Esophagus squamous epithelium (tissue), 5 donors: ENCODE results near the gene IGFBP3. TPM values are rescaled to one million over a fixed set of nuclear protein-coding genes. Genes with fewer than 3 reads are reported as not detected.

Source experiments
- DNase-seq: peaks from one replicate; lab custom pipeline; 2025; lab: John Stamatoyannopoulos, UW
- H3K27ac ChIP-seq, 4 donors: fragments of 200-600 bp; sonication (generic); one replicate each; pipeline ENCODE4 v1.5.1; 2016 to 2019; ENCODE audit warnings: mild to moderate bottlenecking in 1 of 4
- H3K27me3 ChIP-seq, 4 donors: fragments of 200-600 bp; sonication (generic); 1 replicate in 3 of 4; 2 replicates in 1 of 4; pipeline versions ENCODE4 v1.5.1 to v1.6.0; 2017 to 2021; ENCODE audit warnings: antibody characterized with exemption in 1 of 4
- H3K36me3 ChIP-seq, 3 donors: fragments of 200-600 bp; sonication (generic); one replicate each; pipeline ENCODE4 v1.5.1; 2016 to 2019
- H3K4me1 ChIP-seq, 3 donors: fragments of 200-600 bp; sonication (generic); one replicate each; pipeline ENCODE4 v1.5.1; 2017 to 2019
- H3K4me3 ChIP-seq, 4 donors: fragments of 200-600 bp; sonication (generic); 1 replicate in 3 of 4; 2 replicates in 1 of 4; pipeline ENCODE4 v1.5.1; 2016 to 2019; ENCODE audit warnings: mild to moderate bottlenecking in 2 of 4, moderate library complexity in 1 of 4
- H3K9me3 ChIP-seq, 3 donors: fragments of 200-600 bp; sonication (generic); one replicate each; pipeline ENCODE4 v1.5.1; 2016 to 2019
- POLR2A ChIP-seq, 4 donors: fragments of 450-650 bp; IDR thresholded peaks; one replicate each; pipeline ENCODE4 v1.6.1; 2017; ENCODE audit warnings: antibody characterized with exemption in 4 of 4, mild to moderate bottlenecking in 4 of 4, moderate library complexity in 3 of 4
- WGBS, 2 donors: methylation state at CpG; one replicate each; pipeline ENCODE4 v1.1.5; 2018; 5-methylcytosine and 5-hydroxymethylcytosine counted together
- intact Hi-C: fragments of 100-400 bp; cut with DNase I; formaldehyde crosslinking; loops from one replicate; pipeline ENCODE4 v1.15.0; 2022
- total RNA-seq, 4 donors: library from RNA; depleted of rRNA; stranded (reverse); fragments of >200 nt; gene quantifications; one replicate each; pipeline ENCODE4 v1.1.0, GENCODE V29; 2016
- TF ChIP-seq, protein P1 (sequence below), 6 experiments: fragments of 450-650 bp in 4 of 6; fragments of 200-600 bp in 2 of 6; sonication (generic) in 2 of 6; IDR thresholded peaks; one replicate each; pipeline ENCODE4 v1.5.1; 2016 to 2019; ENCODE audit warnings: antibody characterized with exemption in 6 of 6, mild to moderate bottlenecking in 4 of 6, moderate library complexity in 4 of 6
- donor health status: DM: yes; HTN: yes; CAD: no.

Gene IGFBP3, protein sequence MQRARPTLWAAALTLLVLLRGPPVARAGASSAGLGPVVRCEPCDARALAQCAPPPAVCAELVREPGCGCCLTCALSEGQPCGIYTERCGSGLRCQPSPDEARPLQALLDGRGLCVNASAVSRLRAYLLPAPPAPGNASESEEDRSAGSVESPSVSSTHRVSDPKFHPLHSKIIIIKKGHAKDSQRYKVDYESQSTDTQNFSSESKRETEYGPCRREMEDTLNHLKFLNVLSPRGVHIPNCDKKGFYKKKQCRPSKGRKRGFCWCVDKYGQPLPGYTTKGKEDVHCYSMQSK
- total RNA-seq: 10 to 100 TPM; 11.8 to 68.4 (median 47.9) TPM

DNA sequence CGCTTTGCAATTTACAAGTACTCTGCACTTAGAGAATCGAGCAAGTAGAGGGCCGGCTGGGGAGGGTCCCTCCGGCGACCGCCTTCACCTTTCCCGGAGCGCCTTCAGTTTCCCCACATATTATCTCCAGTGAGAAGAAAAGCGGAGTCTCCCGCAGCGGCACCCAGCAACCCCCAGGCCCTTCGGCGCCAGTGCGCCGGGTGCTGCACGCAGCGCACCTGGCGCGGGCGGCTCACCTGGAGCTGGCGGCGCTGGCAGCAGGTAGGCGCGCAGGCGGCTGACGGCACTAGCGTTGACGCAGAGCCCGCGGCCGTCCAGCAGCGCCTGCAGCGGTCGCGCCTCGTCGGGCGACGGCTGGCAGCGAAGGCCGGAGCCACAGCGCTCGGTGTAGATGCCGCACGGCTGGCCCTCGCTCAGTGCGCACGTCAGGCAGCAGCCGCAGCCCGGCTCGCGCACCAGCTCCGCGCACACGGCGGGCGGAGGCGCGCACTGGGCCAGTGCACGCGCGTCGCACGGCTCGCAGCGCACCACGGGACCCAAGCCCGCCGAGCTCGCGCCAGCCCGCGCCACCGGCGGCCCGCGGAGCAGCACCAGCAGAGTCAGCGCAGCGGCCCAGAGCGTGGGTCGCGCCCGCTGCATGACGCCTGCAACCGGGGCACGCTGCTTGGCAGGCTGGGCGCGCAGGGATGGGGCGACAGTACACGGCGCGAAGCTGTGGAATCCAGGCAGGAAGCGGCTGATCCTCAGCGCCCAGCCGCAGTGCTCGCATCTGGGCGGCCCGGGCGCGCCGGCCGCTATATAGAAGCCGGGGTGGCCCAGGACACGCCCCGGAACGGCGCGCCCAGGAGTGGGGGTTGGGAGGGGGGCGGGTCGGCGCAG is at the start of gene IGFBP3:
Gene IGFBP3, minus strand, starts transcription at position 771 of the 879 bp plus-strand sequence. Its CDS starts 132 bp downstream, at position 639.
- Histone ChIP-seq H3K36me3 (no peaks in the 10 kb centered on the region), H3K27ac (peak within 1 kb of the TSS; percentile 16 to 56 (median 42)), H3K4me3 (peak within 1 kb of the TSS; percentile 31 to 71 (median 46)), H3K27me3 (peaks cover 0 to 87% (median 12%) of the 10 kb centered on the region in 4 donors), H3K4me1 (peaks cover 22 to 58% (median 27%) of the 10 kb centered on the region in 3 donors), H3K9me3 (no peaks in the 10 kb centered on the region)
- intact Hi-C loops: loop anchor here (5.0 kb wide), 1 partner anchor 1167 kb away; no protein-coding TSS in a partner anchor
- 1 to 7% methylated on average over 3 to 23 of the region's 111 CpGs for WGBS, 2 donors
- TF ChIP-seq, protein P1, sequence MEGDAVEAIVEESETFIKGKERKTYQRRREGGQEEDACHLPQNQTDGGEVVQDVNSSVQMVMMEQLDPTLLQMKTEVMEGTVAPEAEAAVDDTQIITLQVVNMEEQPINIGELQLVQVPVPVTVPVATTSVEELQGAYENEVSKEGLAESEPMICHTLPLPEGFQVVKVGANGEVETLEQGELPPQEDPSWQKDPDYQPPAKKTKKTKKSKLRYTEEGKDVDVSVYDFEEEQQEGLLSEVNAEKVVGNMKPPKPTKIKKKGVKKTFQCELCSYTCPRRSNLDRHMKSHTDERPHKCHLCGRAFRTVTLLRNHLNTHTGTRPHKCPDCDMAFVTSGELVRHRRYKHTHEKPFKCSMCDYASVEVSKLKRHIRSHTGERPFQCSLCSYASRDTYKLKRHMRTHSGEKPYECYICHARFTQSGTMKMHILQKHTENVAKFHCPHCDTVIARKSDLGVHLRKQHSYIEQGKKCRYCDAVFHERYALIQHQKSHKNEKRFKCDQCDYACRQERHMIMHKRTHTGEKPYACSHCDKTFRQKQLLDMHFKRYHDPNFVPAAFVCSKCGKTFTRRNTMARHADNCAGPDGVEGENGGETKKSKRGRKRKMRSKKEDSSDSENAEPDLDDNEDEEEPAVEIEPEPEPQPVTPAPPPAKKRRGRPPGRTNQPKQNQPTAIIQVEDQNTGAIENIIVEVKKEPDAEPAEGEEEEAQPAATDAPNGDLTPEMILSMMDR (IDR thresholded peaks at IDR 0.05): no peak
- TF ChIP-seq POLR2A (IDR thresholded peaks at IDR 0.05): peak in 1 of 4 donors; percentile 8
- DNase-seq: no peak

DNA sequence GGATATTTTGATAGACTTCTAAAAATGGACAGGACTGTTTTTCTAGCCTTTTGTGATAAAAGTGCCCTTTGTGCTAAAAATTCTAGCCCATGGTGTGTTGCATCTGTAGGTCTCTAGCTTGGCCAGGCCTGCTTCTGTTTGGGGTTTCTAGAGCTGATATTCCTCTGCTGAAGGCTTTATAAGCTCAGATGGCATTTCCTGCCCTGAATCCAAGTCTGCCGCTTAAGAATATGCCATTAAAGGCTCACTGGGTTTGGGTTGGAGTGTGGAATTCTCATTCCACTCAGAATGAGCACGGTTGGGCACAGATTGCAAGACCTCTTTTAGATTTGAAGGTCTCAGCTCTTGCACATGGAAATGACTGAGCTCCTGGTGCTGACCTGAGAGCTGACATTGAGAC is 49.4 kb upstream of the IGFBP3 start:
- no peak for TF ChIP-seq POLR2A (IDR thresholded peaks at IDR 0.05)
- TF ChIP-seq, protein P1 (IDR thresholded peaks at IDR 0.05): no peak
- Histone ChIP-seq H3K27me3 (no peaks in the 10 kb centered on the region), H3K36me3 (no peaks in the 10 kb centered on the region), H3K4me3 (no peak overlapping the region), H3K9me3 (no peaks in the 10 kb centered on the region), H3K27ac (no peak overlapping the region), H3K4me1 (no peaks in the 10 kb centered on the region)
- intact Hi-C loops: no loop called here
- 63 to 72% methylated on average over 2 of the region's 2 CpGs for WGBS, 2 donors
- no peak for DNase-seq

DNA sequence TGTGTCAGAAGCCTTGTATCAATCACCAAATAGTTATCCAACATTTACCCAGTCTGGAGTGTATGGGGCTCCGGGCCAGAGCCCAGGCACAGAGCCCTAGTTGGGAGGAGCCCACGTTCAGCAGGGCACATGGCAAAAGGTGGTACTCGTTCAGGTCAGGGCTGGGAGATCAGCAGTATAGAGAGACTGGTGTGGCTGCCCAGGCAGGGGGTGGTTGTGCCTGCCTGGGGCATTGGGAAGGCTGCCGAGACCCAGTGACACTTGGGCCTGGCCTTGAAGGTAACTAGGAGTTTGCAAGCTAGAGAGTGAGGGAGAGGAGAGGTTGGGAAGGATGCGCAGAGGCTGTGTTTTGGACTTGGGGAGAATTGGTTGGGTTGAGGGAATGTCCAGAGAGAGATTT is 48.9 kb upstream of the IGFBP3 start:
- Histone ChIP-seq H3K4me3 (no peak overlapping the region), H3K27ac (no peak overlapping the region), H3K27me3 (no peaks in the 10 kb centered on the region), H3K36me3 (no peaks in the 10 kb centered on the region), H3K4me1 (no peaks in the 10 kb centered on the region), H3K9me3 (no peaks in the 10 kb centered on the region)
- 71 to 93% methylated on average over 2 to 4 of the region's 5 CpGs for WGBS, 2 donors
- TF ChIP-seq POLR2A (IDR thresholded peaks at IDR 0.05): no peak
- TF ChIP-seq, protein P1 (IDR thresholded peaks at IDR 0.05): no peak
- intact Hi-C loops: no loop called here
- no peak for DNase-seq

DNA sequence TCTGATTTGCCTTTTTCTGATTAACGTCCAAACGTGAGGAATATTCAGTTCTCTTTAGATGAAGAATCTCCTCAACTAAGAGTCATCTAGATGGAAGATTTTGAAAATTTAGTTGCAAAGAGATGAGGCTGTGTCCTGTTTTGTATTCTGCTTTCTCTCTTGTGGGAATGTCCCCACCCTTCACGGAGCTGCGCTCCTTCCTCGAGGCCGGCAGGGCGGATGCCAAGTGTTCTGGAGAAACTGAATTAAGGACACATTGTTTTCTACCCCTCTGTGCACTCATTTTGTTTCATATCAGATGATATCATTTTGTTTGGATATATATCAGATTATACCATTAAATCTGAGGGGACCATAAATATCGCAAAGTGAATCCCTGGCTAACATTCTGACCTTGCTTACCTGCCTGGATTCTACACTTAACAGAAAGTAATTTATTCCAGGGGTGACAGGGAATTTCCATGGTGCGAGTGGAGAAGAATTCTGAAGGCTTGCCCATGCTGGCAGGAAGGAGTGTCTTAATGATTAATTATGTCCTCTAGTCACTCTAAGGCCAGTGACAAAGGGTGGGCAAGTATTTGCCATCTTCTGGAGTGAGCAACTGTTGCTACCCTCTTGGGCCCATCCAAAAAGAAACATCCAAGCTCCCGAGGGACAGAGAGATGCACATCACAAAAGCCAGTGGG is 47.9 kb upstream of the IGFBP3 start:
- intact Hi-C loops: no loop called here
- no peaks in the 10 kb centered on the region for H3K36me3 ChIP-seq
- TF ChIP-seq POLR2A (IDR thresholded peaks at IDR 0.05): no peak
- TF ChIP-seq, protein P1 (IDR thresholded peaks at IDR 0.05): no peak
- no peaks in the 10 kb centered on the region for H3K27me3 ChIP-seq
- no peaks in the 10 kb centered on the region for H3K4me1 ChIP-seq
- no peak overlapping the region for H3K4me3 ChIP-seq
- 57 to 67% methylated on average over 10 of the region's 10 CpGs for WGBS, 2 donors
- DNase-seq: no peak
- no peaks in the 10 kb centered on the region for H3K9me3 ChIP-seq
- H3K27ac ChIP-seq: no peak overlapping the region
